ENCODE measurements around the gene FBN2.
"Not testable (repeated sequence)": the region's sequence is repeated elsewhere in the genome, so short reads cannot be mapped to it uniquely, and the experiment has no call there.

FBN2 gene

GRCh38 chr5:128532776-128533175, 5.3 kb downstream of the FBN2 start:
- DNase-seq: no peak

GRCh38 chr5:128532127-128532526, 5.9 kb downstream of the FBN2 start:
- DNase-seq: no peak

- DNase-seq: no peak
These were observed 9.3 kb downstream of the FBN2 start for GRCh38 chr5:128528637-128529255.

GRCh38 chr5:128528126-128528525, 9.9 kb downstream of the FBN2 start:
- DNase-seq: no peak

- no peak for DNase-seq
These were observed 11.0 kb downstream of the FBN2 start for GRCh38 chr5:128527077-128527476.

GRCh38 chr5:128522336-128522735, 15.7 kb downstream of the FBN2 start:
- no peak for DNase-seq

GRCh38 chr5:128519827-128520226, 18.2 kb downstream of the FBN2 start:
- no peak for DNase-seq

- DNase-seq: no peak
These were observed 21.1 kb downstream of the FBN2 start for GRCh38 chr5:128516978-128517377.

GRCh38 chr5:128513806-128514205, 24.2 kb downstream of the FBN2 start:
- DNase-seq: no peak

- DNase-seq: no peak
These were observed 25.2 kb downstream of the FBN2 start for GRCh38 chr5:128512894-128513293.

- no peak for DNase-seq
These were observed 31.4 kb downstream of the FBN2 start for GRCh38 chr5:128506643-128507042.

- DNase-seq: not testable (repeated sequence)
These were observed 34.3 kb downstream of the FBN2 start for GRCh38 chr5:128503727-128504126.

GRCh38 chr5:128498844-128499455, 39.1 kb downstream of the FBN2 start:
- peak; percentile 68 for DNase-seq

- DNase-seq: no peak
These were observed 43.5 kb downstream of the FBN2 start for GRCh38 chr5:128494516-128494915.

- DNase-seq: no peak
These were observed 44.3 kb downstream of the FBN2 start for GRCh38 chr5:128493657-128494329.

- DNase-seq: no peak
These were observed 46.8 kb downstream of the FBN2 start for GRCh38 chr5:128491291-128491690.

GRCh38 chr5:128490761-128491160, 47.3 kb downstream of the FBN2 start:
- DNase-seq: peak; percentile 23

GRCh38 chr5:128487041-128487440, 51.0 kb downstream of the FBN2 start:
- peak; percentile 9 for DNase-seq

GRCh38 chr5:128483738-128484137, 54.3 kb downstream of the FBN2 start:
- DNase-seq: peak; percentile 44

GRCh38 chr5:128480906-128481633, 57.0 kb downstream of the FBN2 start:
- no peak for DNase-seq

GRCh38 chr5:128480158-128480557, 57.9 kb downstream of the FBN2 start:
- DNase-seq: no peak

- DNase-seq: no peak
These were observed 59.4 kb downstream of the FBN2 start for GRCh38 chr5:128478386-128479368.
